AG04449 (cell line): ENCODE results near the gene EXPH5.

Experiments used
- CTCF ChIA-PET: fragments of 350-600 bp; formaldehyde crosslinking; extraction: SDS; loops from one replicate; lab custom pipeline; 2021; ENCODE audit warnings: antibody characterized with exemption; lab: Yijun Ruan, JAX
- POLR2A ChIA-PET: fragments of 400-600, 350-600 bp; formaldehyde crosslinking; extraction: SDS; loops from one replicate; lab custom pipeline; 2020; ENCODE audit warnings: antibody characterized with exemption, inconsistent platforms; lab: Yijun Ruan, JAX
- DNase-seq: peaks from one replicate; pipeline ENCODE4 v3.0.0-alpha.2; 2010; ENCODE audit warnings: low read depth, low spot score
- H3K4me3 ChIP-seq: 2 replicates; pipeline ENCODE4 v1.5.1; 2011; ENCODE audit warnings: low read depth, mild to moderate bottlenecking, control low read depth, low read length
- TF ChIP-seq, protein P1 (sequence below): IDR thresholded peaks from one replicate; pipeline ENCODE4 v1.5.1; 2011; ENCODE audit warnings: mild to moderate bottlenecking, moderate library complexity, low read length, control low read depth, inconsistent platforms; ENCODE audit not compliant: insufficient read depth; ENCODE audit errors: missing control alignments

The EXPH5 gene

GRCh38 chr11:108632041-108632704, 38.6 kb upstream of the EXPH5 start:
- DNase-seq: no peak
- TF ChIP-seq, protein P1, sequence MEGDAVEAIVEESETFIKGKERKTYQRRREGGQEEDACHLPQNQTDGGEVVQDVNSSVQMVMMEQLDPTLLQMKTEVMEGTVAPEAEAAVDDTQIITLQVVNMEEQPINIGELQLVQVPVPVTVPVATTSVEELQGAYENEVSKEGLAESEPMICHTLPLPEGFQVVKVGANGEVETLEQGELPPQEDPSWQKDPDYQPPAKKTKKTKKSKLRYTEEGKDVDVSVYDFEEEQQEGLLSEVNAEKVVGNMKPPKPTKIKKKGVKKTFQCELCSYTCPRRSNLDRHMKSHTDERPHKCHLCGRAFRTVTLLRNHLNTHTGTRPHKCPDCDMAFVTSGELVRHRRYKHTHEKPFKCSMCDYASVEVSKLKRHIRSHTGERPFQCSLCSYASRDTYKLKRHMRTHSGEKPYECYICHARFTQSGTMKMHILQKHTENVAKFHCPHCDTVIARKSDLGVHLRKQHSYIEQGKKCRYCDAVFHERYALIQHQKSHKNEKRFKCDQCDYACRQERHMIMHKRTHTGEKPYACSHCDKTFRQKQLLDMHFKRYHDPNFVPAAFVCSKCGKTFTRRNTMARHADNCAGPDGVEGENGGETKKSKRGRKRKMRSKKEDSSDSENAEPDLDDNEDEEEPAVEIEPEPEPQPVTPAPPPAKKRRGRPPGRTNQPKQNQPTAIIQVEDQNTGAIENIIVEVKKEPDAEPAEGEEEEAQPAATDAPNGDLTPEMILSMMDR: no peak
- no peak overlapping the region for H3K4me3 ChIP-seq
- ChIA-PET POLR2A (no interaction called here), CTCF (interaction anchor here (1.3 to 1.7 kb wide), 2 partner anchors 12 to 17 kb away, joined by 4 to 6 read pairs; no protein-coding TSS in a partner anchor)

DNA sequence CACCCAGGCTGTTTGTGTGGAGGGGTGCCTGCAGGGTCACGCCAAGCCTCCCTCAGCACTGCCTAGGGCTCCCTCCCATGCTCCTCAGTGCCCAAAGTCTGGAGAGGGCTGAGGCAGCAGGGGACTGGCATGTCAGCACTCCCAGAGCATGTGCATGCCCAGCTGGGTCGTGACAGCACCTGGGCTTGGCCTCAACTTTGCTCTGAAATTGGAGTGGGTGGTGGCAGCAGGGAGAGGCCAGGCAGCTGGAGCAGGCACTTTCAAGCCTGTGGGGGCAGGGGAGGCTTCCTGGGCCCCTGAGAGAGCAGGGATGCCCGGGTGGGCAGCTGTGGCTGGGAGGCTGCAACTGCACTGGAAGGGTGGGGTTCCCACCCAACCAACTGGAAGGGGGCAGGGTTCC, 35.7 kb upstream of the EXPH5 start:
- no peak for DNase-seq
- TF ChIP-seq, protein P1: no peak
- CTCF ChIA-PET: no interaction called here

GRCh38 chr11:108628812-108629211, 35.2 kb upstream of the EXPH5 start:
- CTCF ChIA-PET: no interaction called here
- POLR2A ChIA-PET: no interaction called here
- DNase-seq: no peak
- H3K4me3 ChIP-seq: no peak overlapping the region
- TF ChIP-seq, protein P1: no peak

More for the DNA sequence above, 35.7 kb upstream of the EXPH5 start:
- POLR2A ChIA-PET: no interaction called here
- H3K4me3 ChIP-seq: no peak overlapping the region

GRCh38 chr11:108628326-108628725, 34.8 kb upstream of the EXPH5 start:
- TF ChIP-seq, protein P1: no peak
- no peak overlapping the region for H3K4me3 ChIP-seq
- ChIA-PET POLR2A (no interaction called here), CTCF (no interaction called here)
- no peak for DNase-seq

DNA sequence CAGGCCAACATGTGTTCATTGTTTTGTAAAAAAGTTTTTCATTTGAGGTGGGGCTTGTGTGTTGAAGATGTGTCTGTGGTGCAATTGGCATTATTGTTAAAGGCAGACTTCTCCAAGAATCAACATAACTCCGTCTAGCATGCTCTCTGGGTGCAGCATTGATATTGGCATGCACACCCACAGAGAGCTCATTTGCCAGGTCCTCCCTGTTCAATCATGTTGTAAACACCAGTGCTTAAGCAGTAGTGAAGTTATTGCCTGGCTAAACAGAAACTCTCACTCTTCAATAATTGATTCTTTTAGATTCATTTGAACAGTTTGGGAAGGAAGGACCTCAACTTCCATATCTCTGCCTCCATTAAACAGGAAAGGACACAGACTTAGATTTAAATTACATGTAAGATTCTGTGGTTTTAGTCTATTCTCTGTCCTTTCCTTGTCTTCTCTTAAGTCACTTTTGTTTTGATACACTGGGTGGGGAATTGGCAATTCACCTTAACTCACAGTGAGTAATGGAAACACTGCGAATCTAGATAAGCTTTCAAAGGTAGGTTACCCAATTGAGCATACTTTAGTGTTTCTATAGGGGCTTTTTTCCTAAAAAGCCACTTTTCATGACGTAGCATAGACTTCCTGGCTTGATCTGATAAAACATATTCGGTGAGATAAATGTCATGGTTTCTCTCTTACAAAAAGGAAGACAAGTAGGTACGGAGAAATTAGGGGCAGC, 30.8 kb upstream of the EXPH5 start:
- ChIA-PET CTCF (no interaction called here), POLR2A (no interaction called here)
- TF ChIP-seq, protein P1: no peak
- DNase-seq: no peak
- H3K4me3 ChIP-seq: no peak overlapping the region

GRCh38 chr11:108622341-108622740, 28.8 kb upstream of the EXPH5 start:
- TF ChIP-seq, protein P1: no peak
- no peak for DNase-seq
- ChIA-PET POLR2A (no interaction called here), CTCF (no interaction called here)
- H3K4me3 ChIP-seq: no peak overlapping the region
